Mesothelial cell of epicardium (in vitro differentiated cells): Measurements from ENCODE around the gene RYR3. TPM values are rescaled to one million over a fixed set of nuclear protein-coding genes. Genes with fewer than 3 reads are reported as not detected.

Experiments
- DNase-seq, 2 experiments: peaks; one replicate each; pipeline ENCODE4 v3.0.0; 2021; ENCODE audit warnings: low spot score in 2 of 2; ENCODE audit not compliant: unreplicated experiment in 2 of 2
- H3K27ac Mint-ChIP-seq: 2 replicates; pipeline ENCODE4 v1.8.0; 2021; ENCODE audit warnings: mixed read lengths
- H3K27me3 Mint-ChIP-seq: 2 replicates; pipeline ENCODE4 v1.8.0; 2021; ENCODE audit warnings: low read depth, mixed read lengths
- H3K36me3 Mint-ChIP-seq: 2 replicates; pipeline ENCODE4 v1.8.0; 2021; ENCODE audit warnings: mixed read lengths
- H3K4me1 Mint-ChIP-seq: 2 replicates; pipeline ENCODE4 v1.8.0; 2021; ENCODE audit warnings: mixed read lengths
- H3K4me3 Mint-ChIP-seq: 2 replicates; pipeline ENCODE4 v1.8.0; 2021; ENCODE audit warnings: mild to moderate bottlenecking, moderate library complexity, mixed read lengths
- H3K9me3 Mint-ChIP-seq: 2 replicates; pipeline ENCODE4 v1.8.0; 2021; ENCODE audit warnings: mixed read lengths
- total RNA-seq: library from RNA; stranded (reverse); gene quantifications from 3 replicates; pipeline ENCODE4 v1.2.1, GENCODE V29; 2021
- TF ChIP-seq, protein P1 (sequence below): fragments of 200-600 bp; sonication (generic); IDR thresholded peaks from one replicate; pipeline ENCODE4 v1.5.0; 2021; ENCODE audit warnings: antibody characterized with exemption; ENCODE audit not compliant: unreplicated experiment

Gene RYR3
- total RNA-seq, 1 donor from 2014 or later: 3.8 TPM

DNA sequence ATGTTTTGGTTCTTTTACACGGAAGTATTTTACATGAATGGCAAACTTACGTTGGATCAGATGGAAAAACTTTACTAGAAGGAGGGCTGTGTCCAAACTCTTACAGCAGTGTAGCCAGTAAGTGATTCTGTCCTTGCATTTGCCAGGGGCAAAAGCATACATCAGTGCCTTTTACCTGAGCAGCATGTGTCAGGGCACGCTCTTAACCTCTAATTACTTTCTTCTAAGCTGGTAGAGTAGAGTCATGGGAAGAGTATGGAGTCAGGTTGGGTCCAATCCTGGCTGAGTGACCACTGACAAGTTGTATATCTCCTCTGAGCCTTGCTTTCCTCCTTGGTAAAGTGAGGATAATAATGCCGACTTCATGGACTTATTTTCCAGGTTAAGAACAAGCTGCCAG, 47.1 kb downstream of the RYR3 start:
- H3K9me3 Mint-ChIP-seq: no peaks in the 10 kb centered on the region
- TF ChIP-seq, protein P1, sequence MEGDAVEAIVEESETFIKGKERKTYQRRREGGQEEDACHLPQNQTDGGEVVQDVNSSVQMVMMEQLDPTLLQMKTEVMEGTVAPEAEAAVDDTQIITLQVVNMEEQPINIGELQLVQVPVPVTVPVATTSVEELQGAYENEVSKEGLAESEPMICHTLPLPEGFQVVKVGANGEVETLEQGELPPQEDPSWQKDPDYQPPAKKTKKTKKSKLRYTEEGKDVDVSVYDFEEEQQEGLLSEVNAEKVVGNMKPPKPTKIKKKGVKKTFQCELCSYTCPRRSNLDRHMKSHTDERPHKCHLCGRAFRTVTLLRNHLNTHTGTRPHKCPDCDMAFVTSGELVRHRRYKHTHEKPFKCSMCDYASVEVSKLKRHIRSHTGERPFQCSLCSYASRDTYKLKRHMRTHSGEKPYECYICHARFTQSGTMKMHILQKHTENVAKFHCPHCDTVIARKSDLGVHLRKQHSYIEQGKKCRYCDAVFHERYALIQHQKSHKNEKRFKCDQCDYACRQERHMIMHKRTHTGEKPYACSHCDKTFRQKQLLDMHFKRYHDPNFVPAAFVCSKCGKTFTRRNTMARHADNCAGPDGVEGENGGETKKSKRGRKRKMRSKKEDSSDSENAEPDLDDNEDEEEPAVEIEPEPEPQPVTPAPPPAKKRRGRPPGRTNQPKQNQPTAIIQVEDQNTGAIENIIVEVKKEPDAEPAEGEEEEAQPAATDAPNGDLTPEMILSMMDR: no peak
- no peak for DNase-seq
- peaks cover 4% of the 10 kb centered on the region for H3K27me3 Mint-ChIP-seq
- no peak overlapping the region for H3K27ac Mint-ChIP-seq
- no peaks in the 10 kb centered on the region for H3K36me3 Mint-ChIP-seq
- H3K4me3 Mint-ChIP-seq: no peak overlapping the region
- H3K4me1 Mint-ChIP-seq: peaks cover 7% of the 10 kb centered on the region

DNA sequence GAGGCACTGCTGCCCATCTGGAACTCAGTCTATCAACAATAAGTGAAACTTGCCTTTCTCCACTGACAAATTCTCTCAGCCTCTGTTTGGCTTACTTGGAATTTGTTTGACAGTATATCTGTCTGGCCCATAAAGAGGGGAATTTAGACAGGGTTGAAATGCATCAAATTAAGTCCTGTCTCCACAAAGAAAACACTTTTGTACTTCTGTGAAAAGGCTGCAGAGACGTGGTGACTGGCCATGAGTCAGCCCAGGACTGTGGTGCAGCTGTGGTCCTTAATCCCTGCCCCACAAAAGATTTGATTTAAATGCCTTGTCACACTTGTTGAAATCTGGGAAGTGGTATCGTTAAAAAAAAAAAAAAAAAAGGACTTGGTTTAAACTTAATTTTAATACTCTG, 47.5 kb downstream of the RYR3 start:
- no peak overlapping the region for H3K27ac Mint-ChIP-seq
- H3K4me1 Mint-ChIP-seq: peaks cover 7% of the 10 kb centered on the region
- no peaks in the 10 kb centered on the region for H3K9me3 Mint-ChIP-seq
- no peaks in the 10 kb centered on the region for H3K36me3 Mint-ChIP-seq
- TF ChIP-seq, protein P1: no peak
- no peak overlapping the region for H3K4me3 Mint-ChIP-seq
- DNase-seq: no peak
- H3K27me3 Mint-ChIP-seq: peaks cover 2% of the 10 kb centered on the region

DNA sequence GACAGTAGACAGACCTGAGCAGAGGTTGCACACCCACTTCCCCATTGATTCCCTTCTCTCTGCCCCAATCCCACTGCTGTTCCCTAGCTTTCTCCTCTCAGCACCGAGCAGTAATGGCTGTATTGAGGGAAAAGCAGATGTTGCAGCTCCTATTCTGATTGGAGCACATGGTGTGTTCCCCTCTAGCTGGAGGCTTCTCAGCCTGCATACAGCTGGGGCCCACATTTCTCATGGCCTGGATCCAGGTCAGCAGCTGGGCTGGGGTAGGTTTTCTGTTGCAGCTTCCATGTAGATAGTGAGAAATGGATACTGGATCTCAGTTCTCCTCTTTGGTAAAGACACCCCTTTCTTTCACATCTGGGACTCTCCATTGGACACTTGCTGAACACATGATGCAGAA, 50.1 kb downstream of the RYR3 start:
- TF ChIP-seq, protein P1: no peak
- no peaks in the 10 kb centered on the region for H3K9me3 Mint-ChIP-seq
- no peak for DNase-seq
- no peak overlapping the region for H3K27ac Mint-ChIP-seq
- H3K4me3 Mint-ChIP-seq: no peak overlapping the region
- H3K27me3 Mint-ChIP-seq: peaks cover 6% of the 10 kb centered on the region
- H3K36me3 Mint-ChIP-seq: no peaks in the 10 kb centered on the region
- peaks cover 5% of the 10 kb centered on the region for H3K4me1 Mint-ChIP-seq

DNA sequence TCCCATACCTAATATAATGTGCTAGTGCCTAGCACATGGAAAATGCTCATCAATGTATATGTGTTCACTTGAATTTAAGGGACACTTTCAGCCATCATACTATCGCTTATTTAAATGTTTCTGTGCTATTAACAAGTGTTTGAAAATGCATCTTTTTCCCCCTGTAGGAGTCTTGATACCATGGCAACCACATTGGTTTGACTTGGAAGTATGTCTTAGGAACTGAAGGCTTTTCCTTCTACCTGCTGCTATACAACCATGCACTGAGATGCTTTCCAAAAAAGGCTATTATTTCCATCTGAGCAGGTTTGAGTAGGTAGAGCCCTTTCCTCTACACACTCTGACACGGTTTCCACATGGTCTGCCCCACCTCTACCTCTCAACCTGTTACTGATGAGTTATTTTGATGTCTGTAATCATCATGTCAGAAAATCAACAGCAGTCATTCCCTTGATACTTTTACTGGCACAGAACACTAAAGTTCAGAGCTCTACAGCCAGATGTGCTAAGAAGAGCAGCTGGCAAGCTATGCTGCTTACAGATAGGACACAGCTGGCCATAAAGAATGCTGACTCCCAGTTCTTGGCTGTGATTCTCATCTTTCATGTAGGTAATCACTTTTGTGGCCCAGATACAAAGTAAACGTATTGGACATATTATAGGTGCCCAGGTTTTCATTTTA, 59.3 kb downstream of the RYR3 start:
- no peaks in the 10 kb centered on the region for H3K9me3 Mint-ChIP-seq
- H3K27me3 Mint-ChIP-seq: peaks cover 11% of the 10 kb centered on the region
- TF ChIP-seq, protein P1: no peak
- no peak overlapping the region for H3K4me3 Mint-ChIP-seq
- H3K4me1 Mint-ChIP-seq: peaks cover 8% of the 10 kb centered on the region
- no peak for DNase-seq
- H3K36me3 Mint-ChIP-seq: no peaks in the 10 kb centered on the region
- no peak overlapping the region for H3K27ac Mint-ChIP-seq

DNA sequence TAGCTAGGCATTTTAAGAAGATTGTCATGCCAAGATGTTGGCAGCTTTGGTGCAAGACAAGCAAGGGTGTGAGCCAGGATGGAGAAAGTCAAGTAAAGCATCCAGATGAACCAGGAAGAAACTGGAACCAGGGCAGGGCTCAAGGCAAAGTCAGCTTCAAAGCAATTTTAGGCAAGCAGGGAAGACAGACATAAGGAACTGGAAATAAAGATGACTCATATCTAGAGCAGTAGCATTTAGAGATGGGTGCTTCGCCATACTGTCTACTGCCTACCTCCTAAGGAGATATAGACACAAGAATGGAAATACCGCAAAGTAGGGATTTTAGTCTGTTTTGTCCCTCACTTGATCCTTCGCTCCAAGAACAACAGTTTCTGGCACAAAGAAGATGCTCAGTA, 59.9 kb downstream of the RYR3 start:
- peaks cover 8% of the 10 kb centered on the region for H3K4me1 Mint-ChIP-seq
- H3K27ac Mint-ChIP-seq: no peak overlapping the region
- H3K27me3 Mint-ChIP-seq: peaks cover 11% of the 10 kb centered on the region
- TF ChIP-seq, protein P1: no peak
- no peak overlapping the region for H3K4me3 Mint-ChIP-seq
- DNase-seq: no peak
- no peaks in the 10 kb centered on the region for H3K36me3 Mint-ChIP-seq
- H3K9me3 Mint-ChIP-seq: no peaks in the 10 kb centered on the region
